IPS-15b (cell line): ENCODE measurements around the gene RNF149.

Source experiments
- H3K27me3 ChIP-seq: one replicate; pipeline ENCODE4 v1.6.1; 2013; ENCODE audit warnings: low read length; ENCODE audit not compliant: control insufficient read depth, insufficient read depth
- H3K36me3 ChIP-seq: one replicate; pipeline ENCODE4 v1.6.1; 2013; ENCODE audit warnings: low read length; ENCODE audit not compliant: control insufficient read depth, insufficient read depth
- H3K4me1 ChIP-seq: one replicate; pipeline ENCODE4 v1.6.1; 2013; ENCODE audit warnings: mild to moderate bottlenecking, low read length; ENCODE audit not compliant: control insufficient read depth, insufficient read depth
- H3K4me3 ChIP-seq: one replicate; pipeline ENCODE4 v1.5.1; 2013; ENCODE audit warnings: low read depth, low read length
- H3K9ac ChIP-seq: one replicate; pipeline ENCODE4 v1.6.1; 2013; ENCODE audit warnings: low read depth, mild to moderate bottlenecking, low read length
- H3K9me3 ChIP-seq: one replicate; pipeline ENCODE4 v1.6.1; 2013; ENCODE audit warnings: mild to moderate bottlenecking, low read length; ENCODE audit not compliant: control insufficient read depth, insufficient read depth

The RNF149 gene

DNA sequence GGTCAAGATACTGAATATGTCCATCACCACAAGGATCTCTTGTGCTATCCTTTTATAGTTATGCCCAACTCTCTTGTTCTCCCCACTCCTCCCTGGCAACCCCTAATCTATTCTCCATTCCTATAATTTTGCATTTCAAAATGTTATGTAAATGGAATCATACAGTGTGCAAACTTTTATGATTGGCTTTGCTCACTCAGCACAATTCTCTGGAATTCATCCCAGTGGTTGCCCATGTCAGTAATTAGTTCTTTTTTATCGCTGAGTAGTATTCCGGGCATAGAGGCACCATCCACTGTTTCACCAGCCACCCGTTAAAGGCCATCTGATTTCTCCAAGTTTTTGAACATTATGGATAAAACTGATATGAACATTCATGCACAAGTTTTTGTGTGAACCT lies 38.4 kb upstream of the RNF149 start:
- Histone ChIP-seq H3K36me3 (no peaks in the 10 kb centered on the region), H3K9ac (no peak overlapping the region), H3K9me3 (no peaks in the 10 kb centered on the region), H3K4me1 (peaks cover 2% of the 10 kb centered on the region), H3K4me3 (no peak overlapping the region), H3K27me3 (no peaks in the 10 kb centered on the region)

DNA sequence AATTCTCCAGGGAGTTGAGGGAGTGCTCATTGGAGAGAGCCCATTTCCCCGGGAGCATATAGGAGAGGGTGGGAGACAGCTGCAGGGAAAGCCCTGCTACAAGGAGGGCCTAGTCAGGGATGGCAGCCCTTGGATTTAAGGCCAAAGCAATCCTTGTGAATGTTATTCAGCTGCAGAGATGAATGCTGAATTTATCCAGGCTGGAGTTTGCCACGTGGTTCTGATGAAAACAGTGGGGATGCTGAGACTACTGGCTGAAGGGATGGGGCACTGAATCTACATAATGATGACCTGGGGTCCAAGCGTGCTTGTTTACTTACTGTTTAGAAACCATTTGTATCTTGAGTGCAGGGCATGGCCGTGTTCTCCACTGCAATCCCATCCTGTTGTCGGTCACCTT lies 35.6 kb upstream of the RNF149 start:
- no peaks in the 10 kb centered on the region for H3K36me3 ChIP-seq
- H3K27me3 ChIP-seq = no peaks in the 10 kb centered on the region
- H3K9ac ChIP-seq = no peak overlapping the region
- peaks cover 17% of the 10 kb centered on the region for H3K4me1 ChIP-seq
- H3K4me3 ChIP-seq = no peak overlapping the region
- H3K9me3 ChIP-seq = no peaks in the 10 kb centered on the region

DNA sequence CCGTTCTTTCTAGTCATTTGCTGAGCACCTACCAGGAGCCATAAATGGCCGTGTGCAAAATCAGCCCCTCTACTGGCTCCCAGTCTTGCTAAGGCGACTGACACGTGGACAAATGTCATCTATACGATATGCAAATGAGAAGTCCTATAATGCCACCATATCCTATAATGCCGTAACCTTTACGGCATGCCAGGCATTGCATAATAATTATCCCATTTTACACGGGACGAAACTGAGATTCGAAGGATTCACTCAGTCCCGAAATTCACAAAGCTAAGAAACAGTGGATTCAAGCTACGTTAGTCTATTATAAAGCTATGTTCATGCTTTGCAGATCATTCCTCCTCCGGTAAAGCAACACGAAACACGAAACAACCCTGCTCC lies 34.1 kb upstream of the RNF149 start:
- Histone ChIP-seq H3K9ac (no peak overlapping the region), H3K27me3 (no peaks in the 10 kb centered on the region), H3K9me3 (no peaks in the 10 kb centered on the region), H3K36me3 (no peaks in the 10 kb centered on the region), H3K4me3 (no peak overlapping the region), H3K4me1 (peaks cover 23% of the 10 kb centered on the region)

DNA sequence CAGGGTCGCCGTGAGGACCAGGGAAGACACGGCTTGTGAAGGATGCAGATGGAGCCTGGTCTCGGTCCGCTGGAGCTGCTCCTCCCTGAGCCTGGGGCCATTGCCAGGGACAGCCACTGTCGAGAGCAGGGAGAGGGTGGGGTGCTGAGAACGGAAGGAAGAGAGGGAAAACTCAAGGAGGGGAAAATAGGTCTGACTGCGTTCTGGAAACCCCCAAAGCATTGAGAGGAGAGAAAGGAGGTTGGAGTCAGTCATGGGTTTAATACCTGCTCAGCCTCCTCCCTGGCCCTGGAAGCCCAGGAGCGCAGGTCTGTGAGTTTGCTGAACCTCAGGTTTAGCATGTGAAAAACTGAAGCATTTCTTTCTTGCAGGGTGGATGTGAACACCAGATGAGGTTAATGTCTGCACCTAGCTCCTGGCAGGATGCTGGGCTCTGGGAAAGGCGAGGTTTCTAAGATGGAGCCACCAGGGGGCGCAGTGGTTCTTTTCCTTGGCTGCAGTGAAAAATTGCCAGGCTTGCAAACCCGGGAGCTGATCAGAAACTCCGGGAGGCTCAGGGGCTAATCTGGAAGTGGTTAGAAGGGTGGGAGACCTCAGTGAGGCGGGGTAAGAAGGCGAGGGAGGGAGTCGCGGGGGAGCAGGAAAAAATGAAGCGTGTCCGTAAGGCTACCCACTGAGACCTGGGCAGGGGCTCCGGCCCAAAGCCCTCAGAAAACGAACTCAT lies 33.6 kb upstream of the RNF149 start:
- no peak overlapping the region for H3K9ac ChIP-seq
- peak overlapping the region; percentile 11 for H3K4me3 ChIP-seq
- H3K9me3 ChIP-seq = no peaks in the 10 kb centered on the region
- H3K4me1 ChIP-seq = peaks cover 23% of the 10 kb centered on the region
- no peaks in the 10 kb centered on the region for H3K36me3 ChIP-seq
- H3K27me3 ChIP-seq = no peaks in the 10 kb centered on the region

DNA sequence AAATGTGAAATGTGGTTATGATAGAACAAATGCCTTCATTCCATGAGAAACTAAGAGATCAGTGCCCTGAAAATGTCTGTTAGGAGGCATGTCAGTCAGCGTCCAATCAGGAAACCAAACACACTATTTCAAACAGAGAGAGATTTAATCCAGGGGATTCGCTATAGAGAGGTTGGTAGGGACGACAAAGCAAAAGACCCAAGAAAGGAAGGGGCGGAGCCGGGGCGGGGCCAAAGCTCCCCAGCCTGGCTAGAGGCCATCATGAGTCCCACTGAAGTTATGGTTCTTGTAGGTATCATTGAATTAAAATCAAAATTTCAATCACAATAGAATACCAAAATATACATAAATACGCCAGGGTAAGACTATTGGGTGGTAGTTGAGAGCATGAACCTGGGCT lies 32.9 kb upstream of the RNF149 start:
- Histone ChIP-seq H3K36me3 (no peaks in the 10 kb centered on the region), H3K27me3 (no peaks in the 10 kb centered on the region), H3K4me3 (peak overlapping the region; percentile 11), H3K9ac (no peak overlapping the region), H3K4me1 (peaks cover 23% of the 10 kb centered on the region), H3K9me3 (no peaks in the 10 kb centered on the region)

DNA sequence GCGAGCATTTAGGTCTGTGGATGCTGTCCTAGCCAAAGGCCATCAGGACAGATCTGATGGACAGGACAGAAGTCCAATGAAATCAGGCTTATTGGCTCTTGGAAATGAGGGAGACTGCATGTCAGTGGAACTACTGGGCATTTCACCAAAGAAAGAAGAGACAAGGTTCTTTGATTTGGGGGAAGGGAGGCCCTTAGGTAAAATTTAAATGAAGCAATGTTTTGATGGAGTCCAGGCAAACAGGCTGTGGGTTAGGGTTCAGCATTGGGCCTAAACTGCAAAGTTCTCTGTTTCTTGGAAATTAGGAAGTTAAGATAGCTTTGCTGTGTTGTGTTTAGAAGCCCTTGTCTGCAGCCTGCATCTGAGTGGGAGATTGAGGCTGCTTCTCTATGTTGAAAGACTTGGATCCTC lies 31.6 kb upstream of the RNF149 start:
- Histone ChIP-seq H3K9me3 (no peaks in the 10 kb centered on the region), H3K4me3 (no peak overlapping the region), H3K9ac (peak overlapping the region; percentile 39), H3K36me3 (no peaks in the 10 kb centered on the region), H3K4me1 (peaks cover 23% of the 10 kb centered on the region), H3K27me3 (no peaks in the 10 kb centered on the region)

DNA sequence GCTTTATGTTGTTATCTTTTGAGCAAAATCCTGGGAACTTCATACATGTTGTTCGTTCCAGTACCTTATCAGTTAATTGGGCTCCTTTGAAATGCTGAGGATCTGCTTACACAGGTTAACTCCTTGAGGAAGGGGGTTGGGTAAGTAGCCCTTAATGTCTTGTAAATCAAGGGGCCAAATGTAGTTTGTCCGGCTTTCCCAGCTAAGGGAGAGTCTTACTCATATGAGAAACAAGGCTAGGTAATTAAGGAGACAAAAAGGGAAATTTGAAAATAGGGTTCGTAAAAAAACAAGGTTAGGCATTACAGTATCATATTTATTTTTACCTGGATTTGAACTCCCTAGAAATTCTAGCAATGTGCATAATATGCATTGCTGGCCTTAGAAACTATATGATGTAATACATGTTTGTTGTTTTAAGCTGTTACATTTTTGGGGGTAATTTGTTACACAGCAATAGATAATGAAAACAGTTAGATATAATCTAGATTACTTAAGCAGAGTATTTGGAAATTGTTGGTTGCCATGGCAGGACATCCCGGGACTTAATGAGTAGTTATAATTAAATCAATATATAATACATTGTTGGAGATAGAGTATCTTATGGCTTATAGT lies 30.9 kb upstream of the RNF149 start:
- no peak overlapping the region for H3K4me3 ChIP-seq
- no peaks in the 10 kb centered on the region for H3K36me3 ChIP-seq
- H3K27me3 ChIP-seq = no peaks in the 10 kb centered on the region
- H3K9ac ChIP-seq = no peak overlapping the region
- peaks cover 23% of the 10 kb centered on the region for H3K4me1 ChIP-seq
- H3K9me3 ChIP-seq = no peaks in the 10 kb centered on the region

DNA sequence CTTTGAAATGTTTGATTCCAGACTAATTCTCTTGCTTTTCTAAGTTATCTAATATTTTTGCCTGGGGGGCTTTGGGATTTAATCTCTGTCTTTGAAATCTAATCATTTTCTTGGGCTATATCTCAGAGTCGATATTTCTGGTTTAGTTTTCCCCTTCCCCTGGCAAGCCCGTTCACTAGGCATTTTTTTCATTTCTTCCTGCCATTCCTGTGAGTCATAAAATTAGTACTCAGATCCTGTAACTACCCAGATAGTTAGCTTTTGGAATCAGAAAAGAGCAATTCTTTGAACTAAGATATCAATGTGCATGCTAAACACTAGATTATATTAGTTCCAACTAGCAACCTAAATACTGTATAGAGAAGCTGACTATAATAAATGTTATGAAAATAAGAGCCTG lies 29.4 kb upstream of the RNF149 start:
- peaks cover 26% of the 10 kb centered on the region for H3K4me1 ChIP-seq
- H3K4me3 ChIP-seq = no peak overlapping the region
- H3K36me3 ChIP-seq = no peaks in the 10 kb centered on the region
- no peaks in the 10 kb centered on the region for H3K27me3 ChIP-seq
- H3K9ac ChIP-seq = no peak overlapping the region
- no peaks in the 10 kb centered on the region for H3K9me3 ChIP-seq

DNA sequence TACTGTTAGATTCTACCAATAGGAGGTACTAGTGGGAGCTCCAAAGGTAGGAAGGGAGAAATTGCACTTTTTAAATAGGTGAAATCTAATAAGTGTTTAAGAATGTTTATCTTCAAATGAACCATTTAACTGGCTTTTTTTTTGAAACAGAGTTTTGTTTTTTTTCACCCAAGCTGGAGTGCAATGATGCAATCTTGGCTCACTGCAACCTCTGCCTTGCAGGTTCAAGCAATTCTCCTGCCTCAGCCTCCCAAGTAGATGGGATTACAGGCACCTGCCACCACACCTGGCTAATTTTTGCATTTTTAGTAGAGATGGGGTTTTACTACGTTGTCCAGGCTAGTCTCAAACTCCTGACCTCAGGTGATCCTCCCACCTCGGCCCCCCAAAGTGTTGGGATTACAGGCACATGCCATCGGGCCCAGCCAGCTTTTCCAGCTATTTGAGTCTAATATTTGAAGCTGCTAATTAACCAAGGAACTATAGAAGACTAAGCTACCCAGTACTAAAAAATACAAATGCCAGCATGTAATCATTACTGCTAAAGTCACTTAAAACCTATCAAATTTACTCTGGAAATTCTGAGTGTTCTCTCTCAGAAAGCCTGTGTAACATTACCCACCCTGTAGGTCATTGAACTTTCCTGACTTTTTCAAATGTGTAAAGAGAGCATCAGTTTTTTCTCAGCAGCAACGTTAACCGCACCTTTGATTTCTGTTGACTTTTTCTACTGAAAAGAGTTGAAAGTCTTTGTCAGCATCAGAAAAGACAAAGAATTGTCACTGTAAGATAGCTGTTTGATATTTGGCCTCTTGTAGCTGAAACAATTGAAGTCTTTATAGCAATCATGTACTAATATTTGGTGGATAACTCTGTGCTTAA lies 24.6 kb upstream of the RNF149 start:
- Histone ChIP-seq H3K4me1 (peaks cover 19% of the 10 kb centered on the region), H3K27me3 (no peaks in the 10 kb centered on the region), H3K36me3 (no peaks in the 10 kb centered on the region), H3K9ac (no peak overlapping the region), H3K9me3 (no peaks in the 10 kb centered on the region), H3K4me3 (no peak overlapping the region)

DNA sequence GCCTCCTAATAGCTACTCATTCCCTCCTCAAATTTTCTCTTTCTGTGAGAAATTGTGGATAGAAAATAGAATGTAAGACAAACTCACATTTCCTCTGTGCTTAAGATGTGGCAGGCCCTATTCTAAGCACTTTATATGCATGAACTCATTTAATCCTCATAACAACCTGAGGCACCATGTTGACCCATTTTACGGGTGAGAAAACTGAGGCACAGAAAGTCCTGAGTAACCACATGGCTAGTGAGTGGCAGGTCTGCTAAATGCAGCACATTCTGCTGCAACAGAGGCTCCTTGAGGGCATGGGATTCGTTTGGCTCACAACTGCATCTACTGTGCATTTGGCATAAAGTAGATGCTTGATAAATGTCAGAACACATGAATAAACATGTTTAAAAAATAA lies 22.7 kb upstream of the RNF149 start:
- Histone ChIP-seq H3K27me3 (no peaks in the 10 kb centered on the region), H3K9me3 (no peaks in the 10 kb centered on the region), H3K4me3 (no peak overlapping the region), H3K4me1 (peaks cover 26% of the 10 kb centered on the region), H3K9ac (no peak overlapping the region), H3K36me3 (no peaks in the 10 kb centered on the region)

DNA sequence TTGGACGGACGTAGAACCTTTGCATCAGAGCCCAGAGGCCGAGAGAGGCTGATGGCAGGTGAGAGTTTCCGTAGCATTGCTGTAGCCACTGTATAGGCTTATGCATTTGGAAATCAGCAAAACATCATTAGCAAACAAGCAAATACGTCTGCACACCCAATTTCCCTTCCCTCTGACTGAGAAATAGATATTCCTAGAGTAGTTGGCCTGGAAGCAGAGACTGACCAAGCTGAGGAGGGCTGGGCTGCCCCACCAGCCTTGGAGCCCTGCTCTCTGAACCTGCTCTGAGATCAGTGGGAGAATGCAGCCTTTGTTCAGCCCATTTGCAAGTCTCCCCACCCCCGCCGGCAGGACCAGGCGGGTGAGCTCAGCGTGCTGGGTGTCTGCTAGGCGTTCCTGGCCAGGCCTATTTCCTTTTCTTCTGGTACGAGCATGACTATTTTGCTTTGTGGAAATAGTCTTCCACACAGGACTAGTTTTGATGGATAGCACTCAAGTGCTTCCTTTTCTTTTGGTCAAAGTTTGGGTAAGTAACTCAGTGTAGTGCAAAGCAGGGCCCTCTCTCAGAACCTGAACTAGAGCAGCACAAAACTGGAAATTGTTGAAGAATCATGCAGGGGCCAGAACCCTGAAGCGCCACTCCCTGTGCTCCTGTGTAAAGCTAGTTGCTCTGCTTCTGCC lies 21.9 kb upstream of the RNF149 start:
- H3K36me3 ChIP-seq = no peaks in the 10 kb centered on the region
- no peaks in the 10 kb centered on the region for H3K27me3 ChIP-seq
- H3K9me3 ChIP-seq = no peaks in the 10 kb centered on the region
- no peak overlapping the region for H3K4me3 ChIP-seq
- H3K9ac ChIP-seq = no peak overlapping the region
- peaks cover 26% of the 10 kb centered on the region for H3K4me1 ChIP-seq
